ENCODE measurements around the gene NR1H2. TPM values are rescaled to one million over a fixed set of nuclear protein-coding genes. Genes with fewer than 3 reads are reported as not detected.

NR1H2 gene
- total RNA-seq, 4 donors from 2014 or later: 80.2 to 125 (median 93.7) TPM

GRCh38 chr19:50378169-50378862 is 2.1 kb downstream of the NR1H2 start:
- 91 to 92% methylated on average over 31 to 36 of the region's 36 CpGs for WGBS, 2 donors
- Histone ChIP-seq H3K27ac (peak overlapping the region in 1 of 4 donors; percentile 70), H3K36me3 (peaks cover 0 to 63% (median 24%) of the 10 kb centered on the region in 3 donors), H3K4me3 (no peak overlapping the region), H3K27me3 (no peaks in the 10 kb centered on the region), H3K4me1 (peaks cover 0 to 56% (median 23%) of the 10 kb centered on the region in 4 donors), H3K9me3 (no peaks in the 10 kb centered on the region)
- DNase-seq (ENCODE audit: low spot score in 2 of 2): no peak
- no peak for TF ChIP-seq EP300 (IDR thresholded peaks at IDR 0.05)
- TF ChIP-seq CTCF (IDR thresholded peaks at IDR 0.05): no peak
- no peak for TF ChIP-seq POLR2A (IDR thresholded peaks at IDR 0.05)

GRCh38 chr19:50378863-50379236 is 2.6 kb downstream of the NR1H2 start:
- H3K4me3 ChIP-seq: no peak overlapping the region
- no peak for DNase-seq (ENCODE audit: low spot score in 2 of 2)
- 95 to 96% methylated on average over 7 to 8 of the region's 10 CpGs for WGBS, 2 donors
- peaks cover 0 to 63% (median 24%) of the 10 kb centered on the region in 3 donors for H3K36me3 ChIP-seq
- H3K27ac ChIP-seq: peak overlapping the region in 1 of 4 donors; percentile 70
- no peak for TF ChIP-seq EP300 (IDR thresholded peaks at IDR 0.05)
- TF ChIP-seq CTCF (IDR thresholded peaks at IDR 0.05): no peak
- H3K9me3 ChIP-seq: no peaks in the 10 kb centered on the region
- peaks cover 0 to 61% (median 23%) of the 10 kb centered on the region in 4 donors for H3K4me1 ChIP-seq
- H3K27me3 ChIP-seq: no peaks in the 10 kb centered on the region

GRCh38 chr19:50379602-50380001 is 3.3 kb downstream of the NR1H2 start:
- no peaks in the 10 kb centered on the region for H3K9me3 ChIP-seq
- TF ChIP-seq POLR2A (IDR thresholded peaks at IDR 0.05) (no peak), CTCF (IDR thresholded peaks at IDR 0.05) (no peak), EP300 (IDR thresholded peaks at IDR 0.05) (no peak)
- WGBS, 2 donors: 85 to 90% methylated on average over 11 of the region's 11 CpGs
- no peaks in the 10 kb centered on the region for H3K27me3 ChIP-seq
- peak overlapping the region in 2 of 4 donors; percentile 70 for H3K27ac ChIP-seq
- no peak overlapping the region for H3K4me3 ChIP-seq
- H3K36me3 ChIP-seq: peaks cover 0 to 63% (median 24%) of the 10 kb centered on the region in 3 donors
- DNase-seq (ENCODE audit: low spot score in 2 of 2): no peak
- H3K4me1 ChIP-seq: peaks cover 0 to 65% (median 24%) of the 10 kb centered on the region in 4 donors

- WGBS, 2 donors: 35 to 58% methylated on average over 10 to 11 of the region's 11 CpGs
- H3K36me3 ChIP-seq: peaks cover 0 to 63% (median 24%) of the 10 kb centered on the region in 3 donors
Observed at GRCh38 chr19:50380137-50380536, 3.9 kb downstream of the NR1H2 start.

GRCh38 chr19:50380751-50381151 is 4.5 kb downstream of the NR1H2 start:
- no peak overlapping the region for H3K4me3 ChIP-seq
- H3K27ac ChIP-seq: peak overlapping the region in 3 of 4 donors; percentile 23 to 70 (median 70)
- peaks cover 0 to 73% (median 31%) of the 10 kb centered on the region in 4 donors for H3K4me1 ChIP-seq
- no peak for DNase-seq (ENCODE audit: low spot score in 2 of 2)
- no peaks in the 10 kb centered on the region for H3K27me3 ChIP-seq
- H3K9me3 ChIP-seq: no peaks in the 10 kb centered on the region
- H3K36me3 ChIP-seq: peaks cover 0 to 63% (median 24%) of the 10 kb centered on the region in 3 donors
- 49 to 57% methylated on average over 8 of the region's 8 CpGs for WGBS, 2 donors
- TF ChIP-seq POLR2A (IDR thresholded peaks at IDR 0.05): no peak
- no peak for TF ChIP-seq EP300 (IDR thresholded peaks at IDR 0.05)
- no peak for TF ChIP-seq CTCF (IDR thresholded peaks at IDR 0.05)

More at GRCh38 chr19:50380137-50380536, 3.9 kb downstream of the NR1H2 start:
- Histone ChIP-seq H3K4me3 (no peak overlapping the region), H3K9me3 (no peaks in the 10 kb centered on the region), H3K27me3 (no peaks in the 10 kb centered on the region), H3K4me1 (peaks cover 0 to 70% (median 29%) of the 10 kb centered on the region in 4 donors), H3K27ac (peak overlapping the region in 3 of 4 donors; percentile 23 to 70 (median 70))
- TF ChIP-seq EP300 (IDR thresholded peaks at IDR 0.05) (peak in 1 of 2 donors; percentile 28), POLR2A (IDR thresholded peaks at IDR 0.05) (no peak)
- DNase-seq (ENCODE audit: low spot score in 2 of 2): no peak

Measured in tibial nerve (tissue), 4 donors.